GM12878 (cell line): ENCODE results near the gene EHBP1L1. TPM values are rescaled to one million over a fixed set of nuclear protein-coding genes. Genes with fewer than 3 reads are reported as not detected.

Experiments
- ATAC-seq: fragments of 200-7000 bp; cut with Tn5 transposase; 3 replicates; pipeline ENCODE4 v1.9.1; 2020; ENCODE audit warnings: mild to moderate bottlenecking, moderate library complexity
- BruUV-seq: library from RNA; stranded (reverse); fragments of 400-500 nt; replicated peaks from 2 replicates; lab custom pipeline; 2021; lab: Mats Ljungman, UMichigan
- CTCF ChIA-PET: fragments of 300-600 bp; sonication (Branson Sonifier 250); formaldehyde crosslinking; extraction: SDS; loops from one replicate; lab custom pipeline; 2021; ENCODE audit warnings: inconsistent platforms; lab: Yijun Ruan, JAX
- POLR2A ChIA-PET: fragments of 350-600 bp; formaldehyde crosslinking; extraction: SDS; loops from one replicate; lab custom pipeline; 2021; ENCODE audit warnings: inconsistent platforms; lab: Charles Lee
- RAD21 ChIA-PET: fragments of 300-600 bp; sonication (Branson Sonifier 250); formaldehyde crosslinking; loops from one replicate; lab custom pipeline; 2023; ENCODE audit warnings: antibody characterized with exemption; ENCODE audit not compliant: unreplicated experiment; lab: Charles Lee
- SMC1A ChIA-PET: fragments of 300-600 bp; sonication (Branson Sonifier 250); formaldehyde crosslinking; loops from one replicate; lab custom pipeline; 2023; ENCODE audit not compliant: unreplicated experiment, uncharacterized antibody; lab: Charles Lee
- DNase-seq: peaks from one replicate; pipeline ENCODE4 v3.0.0-alpha.2; 2011; ENCODE audit warnings: low read depth, low spot score
- FAIRE-seq: peaks from 3 replicates; lab custom pipeline; 2011; peaks lifted over from hg19 to GRCh38; lab: Jason Lieb, UNC
- H2AFZ ChIP-seq: 2 replicates; pipeline ENCODE4 v1.6.0; 2011; ENCODE audit warnings: low read depth, low read length, control low read depth; ENCODE audit not compliant: control insufficient read depth
- H3K27ac ChIP-seq: 2 replicates; pipeline ENCODE4 v1.5.1; 2011; ENCODE audit warnings: control low read depth; ENCODE audit not compliant: control insufficient read depth, insufficient read depth
- H3K27me3 ChIP-seq, 2 experiments: replicated peaks in 1 of 2; 2 replicates each; pipeline versions ENCODE4 v1.6.0 to v1.6.1; 2011; ENCODE audit warnings: low read length in 1 of 2; ENCODE audit not compliant: control insufficient read depth in 2 of 2, insufficient read depth in 2 of 2
- H3K36me3 ChIP-seq, 2 experiments: 2 replicates each; pipeline ENCODE4 v1.5.1; 2011; ENCODE audit warnings: low read length in 1 of 2; ENCODE audit not compliant: control insufficient read depth in 2 of 2, insufficient read depth in 2 of 2
- H3K4me1 ChIP-seq: 2 replicates; pipeline ENCODE4 v1.6.1; 2011; ENCODE audit warnings: mild to moderate bottlenecking, low read length, moderate library complexity, mixed read lengths; ENCODE audit not compliant: control insufficient read depth, insufficient read depth
- H3K4me2 ChIP-seq: 2 replicates; pipeline ENCODE4 v1.6.0; 2011; ENCODE audit warnings: control low read depth; ENCODE audit not compliant: control insufficient read depth, insufficient read depth
- H3K4me3 ChIP-seq: fragments of 200-600 bp; sonication (generic); 2 replicates; pipeline ENCODE4 v1.5.1; 2016
- H3K79me2 ChIP-seq: 2 replicates; pipeline ENCODE4 v1.6.0; 2011; ENCODE audit warnings: low read length; ENCODE audit not compliant: control insufficient read depth, insufficient read depth
- H3K9ac ChIP-seq: 2 replicates; pipeline ENCODE4 v1.8.0; 2011; ENCODE audit warnings: low read length, control low read depth, mixed read lengths; ENCODE audit not compliant: control insufficient read depth, insufficient read depth
- H3K9me3 ChIP-seq: replicated peaks from 3 replicates; pipeline ENCODE4 v1.5.1; 2011; ENCODE audit warnings: mild to moderate bottlenecking, low read length; ENCODE audit not compliant: control insufficient read depth, insufficient read depth
- H4K20me1 ChIP-seq: 2 replicates; pipeline ENCODE4 v1.6.0; 2011; ENCODE audit not compliant: control insufficient read depth, insufficient read depth
- whole genome bisulfite sequencing: methylation state at CpG from one replicate; pipeline ENCODE4 v1.1.6; 2016; ENCODE audit warnings: low lambda C conversion rate; ENCODE audit not compliant: insufficient replicate concordance, insufficient coverage; ENCODE audit errors: missing lambda C conversion rate; 5-methylcytosine and 5-hydroxymethylcytosine counted together
- in situ Hi-C: fragments of 300-500 bp; cut with MboI; formaldehyde crosslinking; loops from 9 replicates; pipeline ENCODE4 v1.14.3; 2018; ENCODE audit warnings: mixed read lengths
- intact Hi-C: fragments of 100-400 bp; cut with micrococcal nuclease; formaldehyde crosslinking; loops from one replicate; pipeline ENCODE4 v1.14.2; 2022; ENCODE audit not compliant: unreplicated experiment
- polyA plus RNA-seq, 11 experiments: library from polyadenylated mRNA; depleted of rRNA in 4 of 11; unstranded in 6 of 11; stranded (reverse) in 5 of 11; fragments of >200 nt; fragmentation: Nextera tagmentation in 4 of 11; fragmentation: Illumina TruSeq in 1 of 11; extraction: Ambion mirVana in 4 of 11; extraction: Trizol in 1 of 11; gene quantifications; 1 replicate in 1 of 11; 2 replicates in 10 of 11; pipeline versions ENCODE4 v1.2.1 to v1.2.3, GENCODE V29; 2011 to 2016; ENCODE audit warnings: inconsistent platforms in 2 of 11, missing spikeins in 2 of 11, low read depth in 1 of 11
- total RNA-seq, 4 experiments: library from RNA; depleted of rRNA in 3 of 4; stranded (reverse); fragments of >200 nt in 3 of 4; fragmentation: Illumina TruSeq in 1 of 4; extraction: Trizol in 1 of 4; gene quantifications; 2 replicates each; pipeline versions ENCODE4 v1.2.1 to v1.2.3, GENCODE V29; 2013 to 2021
- TF ChIP-seq, protein P1 (sequence below): fragments of 450-650 bp; IDR thresholded peaks from 2 replicates; pipeline ENCODE4 v1.6.1; 2016; ENCODE audit warnings: mild to moderate bottlenecking
- TF ChIP-seq, protein P2 (sequence below): fragments of 150-350 bp; IDR thresholded peaks from 2 replicates; pipeline ENCODE4 v1.6.1; 2014; ENCODE audit warnings: mild to moderate bottlenecking, low read depth, low read length

EHBP1L1 gene
- total and polyA plus RNA-seq, 10 of the 15 experiments (the other 5 are each of a cell fraction or from before 2014, with no cell fraction given), result 0.06 to 99.4 (median 32.7) TPM

- WGBS, result 13% methylated on average over 4 of the region's 4 CpGs
- ChIA-PET POLR2A (interaction anchor here (0.6 kb wide), 2 partner anchors 19 to 26 kb away, joined by 4 to 6 read pairs; partner anchors contain the start of gene FAM89B), SMC1A (interaction anchor here (1.4 to 1.6 kb wide), 3 partner anchors 24 to 27 kb away, joined by 3 to 5 read pairs (median 3); partner anchors contain the start of genes FAM89B and ZNRD2), RAD21 (interaction anchor here (1.3 to 2.0 kb wide), 2 partner anchors 25 to 41 kb away, joined by 3 to 6 read pairs; partner anchors contain the start of gene ZNRD2), CTCF (interaction anchor here (1.3 to 2.9 kb wide), 3 partner anchors 24 to 42 kb away, joined by 4 to 9 read pairs (median 4); partner anchors contain the start of gene ZNRD2)
- Histone ChIP-seq H3K4me3 (peak overlapping the region; percentile 68; the same call in 1 of the 2 replicates), H3K9me3 (no peaks in the 10 kb centered on the region), H3K27me3 (no peaks in the 10 kb centered on the region), H3K4me1 (peaks cover 28% of the 10 kb centered on the region), H2AFZ (no peak overlapping the region), H3K27ac (no peak overlapping the region), H3K9ac (peak overlapping the region; percentile 43; the same call in 1 of the 2 replicates), H3K4me2 (peak overlapping the region; percentile 91), H3K36me3 (no peaks in the 10 kb centered on the region), H4K20me1 (no peaks in the 10 kb centered on the region), H3K79me2 (no peaks in the 10 kb centered on the region)
- TF ChIP-seq, protein P1, sequence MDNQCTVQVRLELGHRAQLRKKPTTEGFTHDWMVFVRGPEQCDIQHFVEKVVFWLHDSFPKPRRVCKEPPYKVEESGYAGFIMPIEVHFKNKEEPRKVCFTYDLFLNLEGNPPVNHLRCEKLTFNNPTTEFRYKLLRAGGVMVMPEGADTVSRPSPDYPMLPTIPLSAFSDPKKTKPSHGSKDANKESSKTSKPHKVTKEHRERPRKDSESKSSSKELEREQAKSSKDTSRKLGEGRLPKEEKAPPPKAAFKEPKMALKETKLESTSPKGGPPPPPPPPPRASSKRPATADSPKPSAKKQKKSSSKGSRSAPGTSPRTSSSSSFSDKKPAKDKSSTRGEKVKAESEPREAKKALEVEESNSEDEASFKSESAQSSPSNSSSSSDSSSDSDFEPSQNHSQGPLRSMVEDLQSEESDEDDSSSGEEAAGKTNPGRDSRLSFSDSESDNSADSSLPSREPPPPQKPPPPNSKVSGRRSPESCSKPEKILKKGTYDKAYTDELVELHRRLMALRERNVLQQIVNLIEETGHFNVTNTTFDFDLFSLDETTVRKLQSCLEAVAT, result 0 out of 2 replicates have a peak, but pooled peaks have one; percentile 36
- TF ChIP-seq, protein P2, sequence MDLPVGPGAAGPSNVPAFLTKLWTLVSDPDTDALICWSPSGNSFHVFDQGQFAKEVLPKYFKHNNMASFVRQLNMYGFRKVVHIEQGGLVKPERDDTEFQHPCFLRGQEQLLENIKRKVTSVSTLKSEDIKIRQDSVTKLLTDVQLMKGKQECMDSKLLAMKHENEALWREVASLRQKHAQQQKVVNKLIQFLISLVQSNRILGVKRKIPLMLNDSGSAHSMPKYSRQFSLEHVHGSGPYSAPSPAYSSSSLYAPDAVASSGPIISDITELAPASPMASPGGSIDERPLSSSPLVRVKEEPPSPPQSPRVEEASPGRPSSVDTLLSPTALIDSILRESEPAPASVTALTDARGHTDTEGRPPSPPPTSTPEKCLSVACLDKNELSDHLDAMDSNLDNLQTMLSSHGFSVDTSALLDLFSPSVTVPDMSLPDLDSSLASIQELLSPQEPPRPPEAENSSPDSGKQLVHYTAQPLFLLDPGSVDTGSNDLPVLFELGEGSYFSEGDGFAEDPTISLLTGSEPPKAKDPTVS, result no peak
- ATAC-seq, result no peak
- DNase-seq, result no peak
- in situ Hi-C loops, result no loop called here
- FAIRE-seq, result no peak
- TSS peak; percentile 60 for BruUV-seq
- intact Hi-C loops, result no loop called here
Measured at GRCh38 chr11:65545853-65546216, 30.0 kb upstream of the EHBP1L1 start.
